Activated CD4-positive, alpha-beta T cell treated with anti-CD3 and anti-CD28 coated beads, Interleukin-2, Interleukin-6, amounts not matched to agents 100 ng/mL and 50 ng/mL, durations not matched to agents 16 hours and 8 hours (primary cell): ENCODE results near the gene LRRIQ1.

ENCODE experiments used
- DNase-seq: peaks from one replicate; pipeline ENCODE4 v3.0.0-alpha.2; 2020

LRRIQ1 gene

DNA sequence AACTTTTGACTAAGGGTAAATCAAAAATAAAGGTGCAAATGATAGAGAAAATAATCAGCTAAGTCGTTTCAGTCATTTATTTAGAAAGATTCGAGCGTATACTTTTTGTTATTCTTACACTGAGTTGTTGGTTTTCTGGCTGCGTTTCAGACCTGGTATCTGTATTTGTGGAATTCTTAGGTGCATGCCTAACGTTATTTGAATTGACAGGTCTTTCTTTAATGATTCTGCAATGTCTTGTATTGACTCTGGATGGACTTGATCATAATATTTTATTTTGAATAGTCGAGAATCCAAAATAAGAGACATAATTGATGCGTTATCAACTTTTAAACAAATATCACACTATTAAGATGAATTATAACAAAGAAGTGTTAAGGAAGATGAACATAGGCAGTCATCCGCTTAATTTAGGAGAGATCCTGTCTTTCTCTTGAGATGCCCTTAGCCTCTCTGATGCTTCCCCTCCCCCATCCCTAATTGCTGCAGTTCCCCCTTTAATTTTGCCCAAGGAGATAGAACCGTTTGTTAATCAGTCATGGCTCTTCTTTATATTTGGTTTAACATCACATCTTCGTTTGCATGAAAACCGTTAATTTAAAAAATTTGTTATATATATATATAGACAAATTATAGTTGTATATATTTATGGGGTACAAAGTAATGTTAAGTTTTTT is 245.6 kb downstream of the LRRIQ1 start:
- no peak for DNase-seq

DNA sequence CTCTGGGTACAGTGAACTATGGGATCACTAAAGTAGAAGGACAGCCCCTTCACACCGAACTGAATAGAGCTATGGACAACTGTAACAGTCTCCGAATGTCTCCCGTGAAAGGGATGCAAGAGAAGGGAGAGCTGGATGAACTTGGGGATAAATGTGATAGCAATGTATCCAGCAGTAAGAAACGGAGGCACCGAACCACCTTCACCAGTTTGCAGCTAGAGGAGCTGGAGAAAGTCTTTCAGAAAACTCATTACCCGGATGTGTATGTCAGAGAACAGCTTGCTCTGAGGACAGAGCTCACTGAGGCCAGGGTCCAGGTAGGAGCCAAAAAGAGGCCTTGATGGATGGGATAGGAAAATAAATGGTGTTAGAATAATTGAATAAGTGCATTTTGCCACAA is 247.4 kb downstream of the LRRIQ1 start:
- DNase-seq: no peak
